K562 (cell line): Measurements from ENCODE around the gene TIMP1. TPM values are rescaled to one million over a fixed set of nuclear protein-coding genes. Genes with fewer than 3 reads are reported as not detected.

ENCODE experiments used
- ATAC-seq: fragments of 200-7000 bp; cut with Tn5 transposase; 3 replicates; pipeline ENCODE4 v1.9.1; 2020; ENCODE audit warnings: moderate library complexity
- BruUV-seq: library from RNA; stranded (reverse); fragments of 400-500 nt; replicated peaks from 2 replicates; lab custom pipeline; 2021; lab: Mats Ljungman, UMichigan
- CTCF ChIA-PET: fragments of 300-600 bp; formaldehyde crosslinking; extraction: SDS; loops from one replicate; lab custom pipeline; 2021; ENCODE audit warnings: low intra/inter-chr PET ratio; lab: Yijun Ruan, JAX
- POLR2A ChIA-PET: fragments of 300-600, 350-650 bp; sonication (Branson Sonifier 250); formaldehyde crosslinking; extraction: SDS; loops from one replicate; lab custom pipeline; 2021; ENCODE audit warnings: antibody characterized with exemption, inconsistent platforms; lab: Yijun Ruan, JAX
- DNase-seq, 4 experiments: peaks; one replicate each; pipeline versions ENCODE4 v3.0.0 to v3.0.0-alpha.2; 2011 to 2018; ENCODE audit warnings: low spot score in 3 of 4, mixed read lengths in 3 of 4; ENCODE audit errors: extremely low read depth in 1 of 4
- FAIRE-seq: peaks from 2 replicates; lab custom pipeline; 2011; peaks lifted over from hg19 to GRCh38; lab: Jason Lieb, UNC
- H2AFZ ChIP-seq: 2 replicates; pipeline ENCODE4 v1.6.0; 2011; ENCODE audit warnings: low read depth, low read length, control low read depth, inconsistent platforms
- H3K27ac ChIP-seq: fragments of 200-600 bp; 3 replicates; pipeline ENCODE4 v1.8.0; 2011; ENCODE audit warnings: low read depth, mild to moderate bottlenecking, control low read depth, inconsistent platforms, low read length, moderate library complexity, mixed read lengths; ENCODE audit errors: extremely low read depth
- H3K27me3 ChIP-seq, 2 experiments: fragments of 300-600 bp in 1 of 2; 2 replicates in 1 of 2; 3 replicates in 1 of 2; pipeline versions ENCODE4 v1.6.0 to v1.8.0; 2011; ENCODE audit warnings: inconsistent platforms in 2 of 2, low read length in 2 of 2, mild to moderate bottlenecking in 1 of 2, mixed read lengths in 1 of 2, moderate library complexity in 1 of 2; ENCODE audit not compliant: control insufficient read depth in 2 of 2, insufficient read depth in 2 of 2
- H3K36me3 ChIP-seq: fragments of 300-600 bp; 3 replicates; pipeline ENCODE4 v1.8.0; 2011; ENCODE audit warnings: mild to moderate bottlenecking, low read length, inconsistent platforms; ENCODE audit not compliant: control insufficient read depth, insufficient read depth
- H3K4me1 ChIP-seq, 2 experiments: fragments of 200-600 bp in 1 of 2; replicated peaks in 1 of 2; 2 replicates in 1 of 2; 3 replicates in 1 of 2; pipeline versions ENCODE4 v1.5.1 to v1.8.0; 2011; ENCODE audit warnings: inconsistent platforms in 2 of 2, low read length in 2 of 2, mild to moderate bottlenecking in 1 of 2, mixed read lengths in 1 of 2, moderate library complexity in 1 of 2; ENCODE audit not compliant: control insufficient read depth in 2 of 2, insufficient read depth in 2 of 2
- H3K4me2 ChIP-seq: 2 replicates; pipeline ENCODE4 v1.6.1; 2011; ENCODE audit warnings: low read length, control low read depth, inconsistent platforms, mixed read lengths; ENCODE audit not compliant: insufficient read depth
- H3K4me3 ChIP-seq: fragments of 200-600 bp; sonication (generic), shearing (Covaris generic); 2 replicates; pipeline ENCODE4 v1.5.1; 2016; ENCODE audit warnings: control low read depth, inconsistent platforms
- H3K79me2 ChIP-seq: fragments of 200-600 bp; 3 replicates; pipeline ENCODE4 v1.8.0; 2011; ENCODE audit warnings: low read length, inconsistent platforms; ENCODE audit not compliant: control insufficient read depth, insufficient read depth
- H3K9ac ChIP-seq, 2 experiments: 2 replicates each; pipeline versions ENCODE4 v1.6.0 to v1.6.1; 2011; ENCODE audit warnings: low read depth in 2 of 2, low read length in 2 of 2, control low read depth in 1 of 2, inconsistent platforms in 1 of 2, mild to moderate bottlenecking in 1 of 2, mixed read lengths in 1 of 2; ENCODE audit not compliant: insufficient read depth in 1 of 2
- H3K9me1 ChIP-seq: one replicate; pipeline ENCODE4 v1.6.0; 2011; ENCODE audit warnings: inconsistent platforms, mild to moderate bottlenecking, low read length, moderate library complexity; ENCODE audit not compliant: control insufficient read depth, insufficient read depth
- H3K9me3 ChIP-seq: replicated peaks from 2 replicates; pipeline ENCODE4 v1.5.1; 2011; ENCODE audit warnings: low read depth, low read length, inconsistent platforms; ENCODE audit not compliant: control insufficient read depth, insufficient read depth
- H4K20me1 ChIP-seq: replicated peaks from 2 replicates; pipeline ENCODE4 v1.6.1; 2011; ENCODE audit warnings: low read length, inconsistent platforms, mixed read lengths; ENCODE audit not compliant: control insufficient read depth, insufficient read depth
- EHMT2 ChIP-seq: fragments of 450-650 bp; IDR thresholded peaks from 2 replicates; pipeline ENCODE4 v1.6.1; 2018; ENCODE audit warnings: antibody characterized with exemption
- KLF6 ChIP-seq: fragments of 250-450 bp; sonication (Bioruptor Pico); IDR thresholded peaks from 2 replicates; pipeline ENCODE4 v1.4.0; 2020; ENCODE audit warnings: mild to moderate bottlenecking, moderate library complexity, borderline replicate concordance
- POLR2H ChIP-seq: IDR thresholded peaks from 2 replicates; pipeline ENCODE4 v1.6.1; 2016; ENCODE audit warnings: missing genetic modification characterization, low read depth, mild to moderate bottlenecking, control low read depth, missing compliant biosample characterization, moderate library complexity
- SMAD1 ChIP-seq: fragments of 150-350 bp; IDR thresholded peaks from 2 replicates; pipeline ENCODE4 v1.6.1; 2014; ENCODE audit warnings: low read length, low read depth; ENCODE audit not compliant: partially characterized antibody
- TAF7 ChIP-seq: fragments of 450-650 bp; IDR thresholded peaks from 2 replicates; pipeline ENCODE4 v1.6.1; 2016; ENCODE audit warnings: missing genetic modification characterization, missing compliant biosample characterization
- U2AF2 ChIP-seq: fragments of 200-400 bp; formaldehyde crosslinking; optimal IDR thresholded peaks from 2 replicates; pipeline ENCODE3; 2017; ENCODE audit warnings: low read depth, mild to moderate bottlenecking, low read length
- ZNF12 ChIP-seq: sonication (generic); formaldehyde crosslinking; IDR thresholded peaks from 2 replicates; pipeline ENCODE4 v1.4.0; 2020; ENCODE audit warnings: mild to moderate bottlenecking, missing genetic modification reagents
- ZNF146 ChIP-seq: IDR thresholded peaks from one replicate; pipeline ENCODE4 v1.6.1; 2018; ENCODE audit warnings: missing compliant biosample characterization; ENCODE audit not compliant: unreplicated experiment
- in situ Hi-C: fragments of 300-500 bp; cut with MboI; formaldehyde crosslinking; loops from 4 replicates; pipeline ENCODE4 v1.15.0; 2018; ENCODE audit warnings: inconsistent platforms, mixed read lengths
- intact Hi-C: fragments of 100-400 bp; cut with micrococcal nuclease; formaldehyde crosslinking; loops from 2 replicates; pipeline ENCODE4 v1.14.2; 2022
- polyA plus RNA-seq, 8 experiments: library from polyadenylated mRNA; depleted of rRNA in 4 of 8; stranded (reverse) in 5 of 8; unstranded in 3 of 8; fragments of >200 nt; fragmentation: Nextera tagmentation in 2 of 8; fragmentation: Illumina TruSeq in 1 of 8; extraction: Ambion mirVana in 2 of 8; extraction: Trizol in 1 of 8; gene quantifications; 2 replicates each; pipeline versions ENCODE4 v1.2.1 to v1.2.3, GENCODE V29; 2011 to 2014; ENCODE audit warnings: inconsistent platforms in 1 of 8, missing spikeins in 1 of 8
- total RNA-seq, 7 experiments: library from RNA; depleted of rRNA in 6 of 7; stranded (reverse); fragments of >200 nt in 6 of 7; fragmentation: Illumina TruSeq in 2 of 7; extraction: Trizol in 2 of 7; gene quantifications; 2 replicates each; pipeline versions ENCODE4 v1.2.1 to v1.2.3, GENCODE V29; 2011 to 2021; ENCODE audit warnings: low replicate concordance in 1 of 7
- TF ChIP-seq, protein P1 (sequence below): sonication (generic); formaldehyde crosslinking; IDR thresholded peaks from 2 replicates; pipeline ENCODE4 v1.4.0; 2020; ENCODE audit warnings: mild to moderate bottlenecking, missing genetic modification reagents

TIMP1 gene
- total and polyA plus RNA-seq, 9 of the 15 experiments (the other 6 are each of a cell fraction or from before 2014, with no cell fraction given): 115 to 699 (median 273) TPM

DNA sequence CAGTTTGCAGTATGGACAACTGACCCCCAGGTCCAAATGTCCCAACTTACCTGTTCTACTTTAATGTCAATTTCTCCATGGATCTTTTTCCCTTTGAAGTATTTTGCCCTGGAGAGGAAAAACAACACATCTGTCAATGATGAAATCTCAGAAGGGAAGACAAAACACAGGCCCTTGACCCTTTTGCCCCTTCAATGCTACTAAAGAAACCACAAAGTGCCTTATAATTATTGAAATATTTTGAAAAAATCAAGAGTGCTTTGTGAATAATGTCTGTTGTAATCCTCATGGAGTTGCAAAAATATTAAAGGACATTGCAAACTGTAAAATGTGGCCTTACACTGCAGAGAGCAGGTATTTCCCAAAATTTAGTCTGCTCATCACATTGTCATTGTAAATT is 24.9 kb downstream of the TIMP1 start:
- no peak for DNase-seq

More for the DNA sequence above, 24.9 kb downstream of the TIMP1 start:
- Histone ChIP-seq H3K4me1 (peaks cover 7% of the 10 kb centered on the region in 2 experiments; a peak in 4 of 5 replicates), H3K9ac (no peak overlapping the region), H3K4me3 (no peak overlapping the region), H3K9me3 (0 out of 2 replicates have a peak, but pooled peaks cover 2% of the 10 kb centered on the region), H4K20me1 (no peaks in the 10 kb centered on the region), H3K79me2 (no peaks in the 10 kb centered on the region), H3K36me3 (no peaks in the 10 kb centered on the region), H3K27me3 (no peaks in the 10 kb centered on the region), H2AFZ (no peak overlapping the region), H3K27ac (no peak overlapping the region), H3K4me2 (no peak overlapping the region), H3K9me1 (no peaks in the 10 kb centered on the region)
- TF ChIP-seq KLF6 (CRISPR knock-in tag): no peak
- TF ChIP-seq, protein P1, sequence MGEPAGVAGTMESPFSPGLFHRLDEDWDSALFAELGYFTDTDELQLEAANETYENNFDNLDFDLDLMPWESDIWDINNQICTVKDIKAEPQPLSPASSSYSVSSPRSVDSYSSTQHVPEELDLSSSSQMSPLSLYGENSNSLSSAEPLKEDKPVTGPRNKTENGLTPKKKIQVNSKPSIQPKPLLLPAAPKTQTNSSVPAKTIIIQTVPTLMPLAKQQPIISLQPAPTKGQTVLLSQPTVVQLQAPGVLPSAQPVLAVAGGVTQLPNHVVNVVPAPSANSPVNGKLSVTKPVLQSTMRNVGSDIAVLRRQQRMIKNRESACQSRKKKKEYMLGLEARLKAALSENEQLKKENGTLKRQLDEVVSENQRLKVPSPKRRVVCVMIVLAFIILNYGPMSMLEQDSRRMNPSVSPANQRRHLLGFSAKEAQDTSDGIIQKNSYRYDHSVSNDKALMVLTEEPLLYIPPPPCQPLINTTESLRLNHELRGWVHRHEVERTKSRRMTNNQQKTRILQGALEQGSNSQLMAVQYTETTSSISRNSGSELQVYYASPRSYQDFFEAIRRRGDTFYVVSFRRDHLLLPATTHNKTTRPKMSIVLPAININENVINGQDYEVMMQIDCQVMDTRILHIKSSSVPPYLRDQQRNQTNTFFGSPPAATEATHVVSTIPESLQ (CRISPR knock-in tag): no peak
- TF ChIP-seq TAF7: no peak
- TF ChIP-seq U2AF2: no peak
- TF ChIP-seq ZNF12 (CRISPR knock-in tag): no peak
- TF ChIP-seq POLR2H: no peak
- TF ChIP-seq ZNF146 (CRISPR knock-in tag): no peak
- no peak for TF ChIP-seq EHMT2
- no peak for TF ChIP-seq SMAD1
- in situ Hi-C loops: no loop called here
- FAIRE-seq (no peak), ATAC-seq (no peak)
- no TSS peak for BruUV-seq
- POLR2A ChIA-PET: no interaction called here
- CTCF ChIA-PET: no interaction called here
- intact Hi-C loops: no loop called here
